GM18858 (cell line): Measurements from ENCODE around the gene G6PD.

Source experiments
- ATAC-seq: cut with Tn5 transposase; IDR thresholded peaks from one replicate; pipeline ENCODE4 v1.9.1; 2021; ENCODE audit not compliant: unreplicated experiment

G6PD gene

GRCh38 chrX:154488336-154489075 is 58.1 kb downstream of the G6PD start:
- no peak for ATAC-seq

- ATAC-seq: no peak
Observed at GRCh38 chrX:154487518-154488290, 58.9 kb downstream of the G6PD start.

GRCh38 chrX:154486396-154487207 is 60.0 kb downstream of the G6PD start, which contains the start of gene UBL4A:
Gene UBL4A, minus strand, starts transcription at chrX:154486615. Its CDS starts 31 bp downstream, at chrX:154486584.
- no peak for ATAC-seq

- no peak for ATAC-seq
Observed at GRCh38 chrX:154486052-154486395, 60.6 kb downstream of the G6PD start.

- no peak for ATAC-seq
Observed at GRCh38 chrX:154485150-154486051, 61.2 kb downstream of the G6PD start.

GRCh38 chrX:154484255-154485149 is 62.1 kb downstream of the G6PD start:
- no peak for ATAC-seq

- no peak for ATAC-seq
Observed at GRCh38 chrX:154483325-154483724, 63.3 kb downstream of the G6PD start.

GRCh38 chrX:154482786-154483185 is 63.9 kb downstream of the G6PD start:
- no peak for ATAC-seq

GRCh38 chrX:154481911-154482601 is 64.6 kb downstream of the G6PD start:
- no peak for ATAC-seq
